B cell (primary cell): ENCODE measurements around the gene NUP98.

Experiments used
- CTCF ChIP-seq: fragments of 200-600 bp; IDR thresholded peaks from one replicate; pipeline ENCODE4 v1.8.0; 2022; ENCODE audit warnings: antibody characterized with exemption, mild to moderate bottlenecking
- EZH2 ChIP-seq: IDR thresholded peaks from 2 replicates; pipeline ENCODE4 v1.6.1; 2012; ENCODE audit warnings: borderline replicate concordance, low read depth, mild to moderate bottlenecking, moderate library complexity, low read length; ENCODE audit not compliant: insufficient read depth, poor library complexity, severe bottlenecking

- no peak for TF ChIP-seq CTCF
- TF ChIP-seq EZH2 = no peak
Observed at GRCh38 chr11:3747704-3748103, 49.6 kb downstream of the NUP98 start.
